ENCODE data around the gene MORC1. TPM values are rescaled to one million over a fixed set of nuclear protein-coding genes. Genes with fewer than 3 reads are reported as not detected.
"Not testable (repeated sequence)": the region's sequence is repeated elsewhere in the genome, so short reads cannot be mapped to it uniquely, and the experiment has no call there.

Gene MORC1
- total RNA-seq, 2 donors from 2014 or later: not detected

- Histone ChIP-seq H3K27ac (no peak overlapping the region), H3K36me3 (no peaks in the 10 kb centered on the region), H3K27me3 (replicated peaks; ENCODE audit: insufficient read depth) (no peaks in the 10 kb centered on the region), H3K9me3 (no peaks in the 10 kb centered on the region), H3K4me1 (ENCODE audit: control insufficient read depth in 1 of 2, low read depth in 2 of 2) (no peaks in the 10 kb centered on the region), H3K4me3 (no peak overlapping the region)
- DNase-seq (ENCODE audit: low spot score): no peak
- no peak for TF ChIP-seq CTCF (IDR thresholded peaks at IDR 0.05)
- no peak for ATAC-seq (ENCODE audit: insufficient number of reproducible peaks, low FRiP score, low read depth)
Measured at GRCh38 chr3:109137761-109138160, 19.8 kb upstream of the MORC1 start.

- no peak for TF ChIP-seq CTCF (IDR thresholded peaks at IDR 0.05)
- no peak within 1 kb of the TSS for H3K27ac ChIP-seq
- ATAC-seq (ENCODE audit: insufficient number of reproducible peaks, low FRiP score, low read depth) (no peak), DNase-seq (ENCODE audit: low spot score) (no peak)
- no peak within 1 kb of the TSS for H3K4me3 ChIP-seq
- no peaks in the 10 kb centered on the region for H3K4me1 ChIP-seq (ENCODE audit: control insufficient read depth in 1 of 2, low read depth in 2 of 2)
- H3K36me3 ChIP-seq: no peaks in the 10 kb centered on the region
- H3K27me3 ChIP-seq (replicated peaks; ENCODE audit: insufficient read depth): no peaks in the 10 kb centered on the region
- H3K9me3 ChIP-seq: no peaks in the 10 kb centered on the region
Measured at GRCh38 chr3:109136523-109136922, 18.6 kb upstream of the MORC1 start, which contains the start of gene C3orf85. C3orf85 (plus strand) TSS chr3:109136719; CDS start chr3:109136848, 129 bp downstream.

GRCh38 chr3:109133474-109133816 lies 15.5 kb upstream of the MORC1 start:
- not testable (repeated sequence) for H3K4me1 ChIP-seq (ENCODE audit: control insufficient read depth in 1 of 2, low read depth in 2 of 2); H3K27me3 ChIP-seq (replicated peaks; ENCODE audit: insufficient read depth); DNase-seq (ENCODE audit: low spot score); ATAC-seq (ENCODE audit: insufficient number of reproducible peaks, low FRiP score, low read depth); H3K36me3 ChIP-seq; H3K27ac ChIP-seq; H3K9me3 ChIP-seq; H3K4me3 ChIP-seq

- H3K4me3 ChIP-seq: no peak overlapping the region
- no peaks in the 10 kb centered on the region for H3K9me3 ChIP-seq
- no peaks in the 10 kb centered on the region for H3K27me3 ChIP-seq (replicated peaks; ENCODE audit: insufficient read depth)
- no peaks in the 10 kb centered on the region for H3K36me3 ChIP-seq
- TF ChIP-seq CTCF (IDR thresholded peaks at IDR 0.05): no peak
- DNase-seq (ENCODE audit: low spot score) (no peak), ATAC-seq (ENCODE audit: insufficient number of reproducible peaks, low FRiP score, low read depth) (no peak)
- no peaks in the 10 kb centered on the region for H3K4me1 ChIP-seq (ENCODE audit: control insufficient read depth in 1 of 2, low read depth in 2 of 2)
- H3K27ac ChIP-seq: no peak overlapping the region
Measured at GRCh38 chr3:109132801-109133473, 15.0 kb upstream of the MORC1 start.

- no peaks in the 10 kb centered on the region for H3K4me1 ChIP-seq (ENCODE audit: control insufficient read depth in 1 of 2, low read depth in 2 of 2)
- H3K27me3 ChIP-seq (replicated peaks; ENCODE audit: insufficient read depth): no peaks in the 10 kb centered on the region
- DNase-seq (ENCODE audit: low spot score): no peak
- no peak for ATAC-seq (ENCODE audit: insufficient number of reproducible peaks, low FRiP score, low read depth)
- TF ChIP-seq CTCF (IDR thresholded peaks at IDR 0.05): no peak
- H3K27ac ChIP-seq: no peak overlapping the region
- no peaks in the 10 kb centered on the region for H3K36me3 ChIP-seq
- H3K9me3 ChIP-seq: no peaks in the 10 kb centered on the region
- H3K4me3 ChIP-seq: no peak overlapping the region
Measured at GRCh38 chr3:109131276-109131675, 13.3 kb upstream of the MORC1 start.

- ATAC-seq (ENCODE audit: insufficient number of reproducible peaks, low FRiP score, low read depth): no peak
- Histone ChIP-seq H3K4me1 (ENCODE audit: control insufficient read depth in 1 of 2, low read depth in 2 of 2) (no peaks in the 10 kb centered on the region), H3K27ac (no peak overlapping the region)
Measured at GRCh38 chr3:109127553-109127952, 9.6 kb upstream of the MORC1 start.

More at GRCh38 chr3:109127553-109127952, 9.6 kb upstream of the MORC1 start:
- Histone ChIP-seq H3K4me3 (no peak overlapping the region), H3K36me3 (no peaks in the 10 kb centered on the region), H3K27me3 (replicated peaks; ENCODE audit: insufficient read depth) (no peaks in the 10 kb centered on the region), H3K9me3 (no peaks in the 10 kb centered on the region)
- no peak for TF ChIP-seq CTCF (IDR thresholded peaks at IDR 0.05)
- no peak for DNase-seq (ENCODE audit: low spot score)
